B cell (primary cell): ENCODE data around the gene TEAD3.

ENCODE experiments used
- CTCF ChIP-seq: fragments of 200-600 bp; IDR thresholded peaks from one replicate; pipeline ENCODE4 v1.8.0; 2022; ENCODE audit warnings: antibody characterized with exemption, mild to moderate bottlenecking
- EZH2 ChIP-seq: IDR thresholded peaks from 2 replicates; pipeline ENCODE4 v1.6.1; 2012; ENCODE audit warnings: borderline replicate concordance, low read depth, mild to moderate bottlenecking, moderate library complexity, low read length; ENCODE audit not compliant: insufficient read depth, poor library complexity, severe bottlenecking

- TF ChIP-seq CTCF (no peak), EZH2 (no peak)
Observed at GRCh38 chr6:35454391-35455110, 42.3 kb downstream of the TEAD3 start.
